IPS-18c (cell line): ENCODE measurements around the gene CORO2B.
"Not testable (repeated sequence)": the region's sequence is repeated elsewhere in the genome, so short reads cannot be mapped to it uniquely, and the experiment has no call there.

ENCODE experiments used
- H3K4me3 ChIP-seq: 2 replicates; pipeline ENCODE4 v1.7.0; 2013; ENCODE audit warnings: low read depth, mild to moderate bottlenecking, low read length, moderate library complexity; ENCODE audit not compliant: insufficient read depth
- H3K9me3 ChIP-seq: one replicate; pipeline ENCODE4 v1.6.1; 2013; ENCODE audit warnings: mild to moderate bottlenecking, low read length, moderate library complexity; ENCODE audit not compliant: control insufficient read depth, insufficient read depth

The CORO2B gene

GRCh38 chr15:68642491-68642845 lies 63.7 kb downstream of the CORO2B start:
- Histone ChIP-seq H3K4me3 (no peak overlapping the region), H3K9me3 (no peaks in the 10 kb centered on the region)

- Histone ChIP-seq H3K9me3 (no peaks in the 10 kb centered on the region), H3K4me3 (no peak overlapping the region)
Observed at GRCh38 chr15:68643216-68643830, 64.5 kb downstream of the CORO2B start.

GRCh38 chr15:68644083-68644904 lies 65.5 kb downstream of the CORO2B start:
- Histone ChIP-seq H3K9me3 (no peaks in the 10 kb centered on the region), H3K4me3 (no peak overlapping the region)

- H3K9me3 ChIP-seq = no peaks in the 10 kb centered on the region
- H3K4me3 ChIP-seq = no peak overlapping the region
Observed at GRCh38 chr15:68644996-68645395, 66.2 kb downstream of the CORO2B start.

- no peaks in the 10 kb centered on the region for H3K9me3 ChIP-seq
- H3K4me3 ChIP-seq = no peak overlapping the region
Observed at GRCh38 chr15:68646156-68646555, 67.4 kb downstream of the CORO2B start.

GRCh38 chr15:68646696-68647095 lies 67.9 kb downstream of the CORO2B start:
- Histone ChIP-seq H3K4me3 (no peak overlapping the region), H3K9me3 (no peaks in the 10 kb centered on the region)

DNA sequence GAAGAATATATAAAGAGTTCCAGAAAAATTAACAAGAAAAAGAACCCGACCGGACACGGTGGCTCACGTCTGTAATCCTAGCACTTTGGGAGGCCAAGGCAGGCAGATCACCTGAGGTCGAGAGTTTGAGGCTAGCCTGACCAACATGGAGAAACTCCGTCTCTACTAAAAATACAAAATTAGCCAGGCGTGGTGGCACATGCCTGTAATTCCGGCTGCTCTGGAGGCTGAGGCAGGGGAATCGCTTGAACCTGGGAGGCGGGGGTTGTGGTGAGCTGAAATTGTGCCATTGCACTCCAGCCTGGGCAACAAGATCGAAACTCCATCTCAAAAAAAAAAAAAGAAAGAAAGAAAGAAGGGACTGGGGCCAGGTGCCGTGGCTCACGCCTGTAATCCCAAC lies 68.6 kb downstream of the CORO2B start:
- H3K4me3 ChIP-seq, H3K9me3 ChIP-seq: not testable (repeated sequence)

- Histone ChIP-seq H3K4me3 (peak overlapping the region; percentile 16; the same call in 1 of the 2 replicates), H3K9me3 (no peaks in the 10 kb centered on the region)
Observed at GRCh38 chr15:68650901-68651709, 72.3 kb downstream of the CORO2B start.

DNA sequence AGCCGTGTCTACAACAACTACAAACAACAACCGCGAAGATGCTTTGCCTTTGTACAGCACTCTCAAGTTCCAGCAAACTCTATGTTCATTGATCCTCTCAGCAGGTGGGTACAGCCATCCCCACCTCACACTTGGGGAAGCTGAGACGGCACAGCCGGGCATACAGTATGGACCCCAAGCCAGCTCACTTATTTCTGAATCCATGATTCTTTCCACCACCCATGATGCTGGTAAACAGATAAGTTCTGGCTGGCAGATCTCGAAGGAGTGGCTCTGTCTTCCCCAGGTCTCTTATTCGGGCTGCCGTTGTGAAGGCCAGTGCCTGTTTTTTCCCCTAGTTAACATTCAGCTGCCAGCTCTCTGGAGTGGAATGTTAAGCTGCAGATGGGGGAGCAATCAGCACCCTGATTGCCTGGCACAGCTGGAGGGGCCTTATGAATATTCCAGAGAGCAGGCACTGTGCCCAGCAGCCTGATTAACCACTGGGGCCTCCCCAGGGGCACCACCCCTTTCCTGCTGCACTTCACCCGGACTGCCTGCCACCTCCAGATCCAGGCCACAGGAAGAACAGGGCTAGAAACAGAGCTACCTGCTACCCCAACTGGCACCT lies 73.2 kb downstream of the CORO2B start:
- Histone ChIP-seq H3K9me3 (no peaks in the 10 kb centered on the region), H3K4me3 (no peak overlapping the region)

DNA sequence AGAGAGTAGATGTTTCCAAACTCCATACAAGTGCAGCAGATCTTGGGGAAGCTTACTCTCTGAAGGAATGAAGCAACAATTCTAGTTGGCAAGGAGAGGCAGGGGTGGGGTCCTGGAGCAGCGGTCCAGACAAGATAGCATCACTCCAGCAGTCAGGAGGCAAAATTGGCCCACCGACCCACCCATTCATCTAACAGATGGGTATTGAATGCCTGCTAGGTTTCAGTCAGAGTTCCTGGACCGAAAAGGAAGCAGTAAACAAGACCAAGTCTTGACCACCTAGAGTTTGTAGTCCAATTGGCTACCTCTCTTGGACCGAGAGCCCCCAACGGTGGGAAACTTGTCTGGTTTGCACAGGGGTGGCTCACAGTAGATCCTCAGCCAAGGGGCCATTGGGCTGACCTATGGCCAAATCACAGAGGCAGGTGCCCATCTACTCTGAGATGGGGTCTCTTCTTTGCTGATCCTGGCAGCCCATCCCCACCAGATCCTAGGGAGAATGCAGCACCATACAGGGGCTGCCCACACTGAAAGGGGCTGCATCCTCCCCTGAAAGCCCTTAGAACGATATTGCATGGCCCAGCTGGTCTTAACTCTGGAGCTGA lies 74.3 kb downstream of the CORO2B start:
- H3K9me3 ChIP-seq = no peaks in the 10 kb centered on the region
- H3K4me3 ChIP-seq = no peak overlapping the region

DNA sequence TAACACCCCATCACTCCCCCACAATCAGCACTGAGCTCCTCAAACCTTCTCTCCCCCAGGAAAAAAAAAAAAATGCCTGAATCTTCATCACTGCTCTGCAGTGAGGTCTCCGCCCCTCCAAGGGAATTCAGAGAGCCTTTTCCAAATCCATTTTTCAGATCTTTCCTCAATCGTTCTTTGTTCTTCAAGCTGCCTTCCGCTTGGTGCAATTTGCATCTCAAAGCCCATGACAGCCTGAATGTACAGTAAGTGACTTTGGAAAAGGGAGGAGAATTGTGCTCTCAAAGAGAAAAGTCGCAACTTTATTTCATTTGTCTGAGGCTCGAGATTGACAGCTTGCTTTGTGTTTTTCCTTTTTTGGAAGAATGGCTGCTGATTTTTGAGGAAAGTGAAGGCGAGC lies 75.0 kb downstream of the CORO2B start:
- no peaks in the 10 kb centered on the region for H3K9me3 ChIP-seq
- no peak overlapping the region for H3K4me3 ChIP-seq

DNA sequence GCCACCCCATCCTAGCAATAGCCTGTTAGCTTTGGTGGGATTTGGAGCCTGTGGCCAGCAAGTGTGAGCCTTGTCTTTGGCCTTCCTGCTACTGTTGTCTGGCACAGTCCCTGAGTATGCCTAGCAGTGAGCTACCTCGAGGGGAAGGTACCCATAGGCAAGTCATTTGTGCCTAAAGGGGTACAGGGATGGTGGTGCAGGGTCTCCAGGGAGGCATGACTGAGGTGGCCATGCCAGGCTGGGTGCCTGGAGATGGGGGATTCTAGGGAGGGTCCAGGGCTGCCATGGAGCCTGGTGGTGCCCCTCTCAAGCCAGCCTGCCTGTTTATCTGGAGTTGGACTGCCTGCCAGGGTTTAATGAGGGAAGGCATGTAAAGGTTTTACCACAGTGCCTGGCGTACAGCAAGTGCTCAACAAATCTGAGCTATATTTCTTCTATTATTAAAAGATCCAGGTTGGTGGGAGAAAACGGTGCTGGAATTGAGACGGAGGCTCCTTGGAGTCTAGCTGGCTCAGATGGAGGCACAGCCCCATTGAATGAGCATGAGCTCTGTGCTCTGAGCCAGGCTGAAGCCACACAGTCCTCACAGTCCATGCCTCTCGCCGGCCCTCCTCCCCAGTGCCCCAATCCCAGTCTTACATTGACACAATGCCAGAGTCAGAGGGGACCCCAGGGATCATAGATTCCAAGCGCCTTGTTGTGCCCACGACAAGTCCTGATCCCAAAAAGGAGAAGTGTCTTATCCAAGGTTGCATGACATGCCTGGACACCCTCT lies 76.2 kb downstream of the CORO2B start:
- H3K4me3 ChIP-seq = no peak overlapping the region
- H3K9me3 ChIP-seq = no peaks in the 10 kb centered on the region

DNA sequence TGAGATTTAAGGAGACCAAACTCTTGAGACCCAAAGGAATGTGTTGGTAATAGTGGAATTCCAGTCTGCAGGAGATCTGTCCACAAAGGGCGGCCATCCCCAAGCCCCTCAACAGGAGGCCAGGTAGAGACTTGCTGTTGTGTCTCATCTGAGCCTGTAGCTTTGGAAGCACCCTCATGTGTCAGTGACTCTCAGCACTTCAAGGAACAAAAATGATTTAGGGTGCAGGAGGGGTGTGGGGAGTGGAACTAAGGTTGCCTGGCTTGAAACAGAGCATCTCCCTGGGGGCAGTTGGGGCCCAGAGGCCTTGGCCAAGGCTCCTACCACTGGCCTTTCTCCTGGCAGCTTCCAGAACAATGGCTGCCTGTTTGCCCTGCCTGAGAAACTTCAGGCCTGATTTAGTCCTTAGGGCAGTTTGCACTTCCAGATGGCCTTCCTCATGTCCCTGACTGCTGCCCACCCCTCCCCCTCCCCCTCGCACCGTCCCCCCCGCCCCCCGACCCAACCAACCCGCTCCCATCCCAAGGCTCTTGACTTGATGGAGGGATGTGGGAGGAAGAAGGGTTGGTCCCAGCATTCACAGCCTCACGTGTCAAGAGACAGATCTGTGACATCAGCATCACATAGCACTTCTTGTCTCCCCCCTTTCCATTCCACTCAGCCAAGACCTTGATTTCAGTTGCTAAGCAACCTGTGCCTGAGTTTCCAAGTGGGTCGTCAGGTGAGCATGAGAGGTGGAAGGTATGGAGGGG lies 77.1 kb downstream of the CORO2B start:
- Histone ChIP-seq H3K4me3 (no peak overlapping the region), H3K9me3 (no peaks in the 10 kb centered on the region)

DNA sequence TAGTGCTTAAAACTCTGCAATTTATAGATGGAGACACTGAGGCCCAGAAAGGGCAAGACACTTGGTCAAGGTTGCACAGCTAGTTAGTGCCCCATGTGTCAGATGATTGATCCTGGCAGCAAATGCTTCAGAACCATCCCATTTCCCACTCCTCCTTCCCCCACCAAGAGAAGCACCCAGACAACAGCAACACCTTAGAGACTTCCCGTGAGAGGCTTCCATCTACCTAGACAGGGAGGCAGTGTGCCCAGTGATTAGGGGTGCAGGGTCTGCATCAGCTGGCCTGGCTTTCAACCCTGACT lies 77.6 kb downstream of the CORO2B start:
- Histone ChIP-seq H3K4me3 (no peak overlapping the region), H3K9me3 (no peaks in the 10 kb centered on the region)

DNA sequence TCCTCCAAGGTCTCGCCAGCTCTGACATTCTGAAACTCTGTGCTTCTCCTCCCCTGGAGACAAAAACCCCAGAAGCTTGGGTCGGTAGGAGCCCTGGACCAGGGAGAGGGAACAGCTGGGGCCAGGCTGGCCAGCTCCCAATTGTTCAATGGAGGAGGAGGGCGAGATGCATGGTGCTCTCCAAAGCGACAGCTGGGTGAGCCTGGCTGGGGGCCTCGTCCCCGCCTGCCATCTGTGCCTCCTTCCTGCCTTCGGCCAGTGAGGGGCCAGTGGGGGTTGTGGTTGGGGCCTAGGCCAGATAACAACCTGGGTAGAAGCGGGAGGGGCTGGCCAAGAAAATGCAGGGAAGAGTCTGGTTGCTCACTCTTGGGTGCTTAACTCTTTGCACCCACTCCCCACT lies 79.4 kb downstream of the CORO2B start:
- H3K4me3 ChIP-seq = no peak overlapping the region
- H3K9me3 ChIP-seq = no peaks in the 10 kb centered on the region

DNA sequence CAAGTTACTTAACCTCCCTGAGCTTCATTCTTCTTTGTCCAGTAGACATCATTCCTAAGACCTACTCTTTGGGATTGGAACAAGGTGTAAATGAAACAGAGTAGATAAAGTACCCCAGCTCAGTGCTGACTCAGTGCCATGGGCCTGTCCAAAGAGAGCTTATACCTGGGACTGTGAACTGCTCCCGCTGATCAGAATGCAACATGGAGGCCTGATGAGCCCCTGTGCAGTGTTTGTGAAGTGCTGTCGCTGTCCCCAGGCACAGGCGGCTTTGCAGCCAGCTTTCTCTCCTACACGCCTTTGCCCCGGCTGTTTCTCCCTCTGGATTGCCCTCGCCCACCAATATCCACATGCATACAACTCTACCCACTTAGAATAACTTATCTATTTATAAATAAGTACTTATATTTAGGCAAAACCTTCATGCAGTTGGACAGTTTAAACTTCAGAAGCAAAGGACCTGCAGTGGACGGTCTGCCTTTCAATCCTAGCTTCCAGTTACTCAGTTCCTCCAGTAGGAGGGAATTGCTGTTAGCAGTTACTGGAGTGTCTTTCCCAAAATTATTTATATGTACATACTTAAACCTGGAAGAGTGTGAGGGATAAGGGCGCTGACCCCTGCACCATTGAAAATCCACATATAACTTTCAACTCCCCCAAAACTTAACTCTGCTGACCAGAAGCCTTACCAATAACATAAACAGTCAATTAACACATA lies 80.0 kb downstream of the CORO2B start:
- no peak overlapping the region for H3K4me3 ChIP-seq

More for the DNA sequence above, 80.0 kb downstream of the CORO2B start:
- H3K9me3 ChIP-seq = no peaks in the 10 kb centered on the region
